ENCODE results near the gene ASXL3. TPM values are rescaled to one million over a fixed set of nuclear protein-coding genes. Genes with fewer than 3 reads are reported as not detected.

Gene ASXL3
- not detected for polyA plus RNA-seq (2012; ENCODE audit: insufficient read length, low read depth)

DNA sequence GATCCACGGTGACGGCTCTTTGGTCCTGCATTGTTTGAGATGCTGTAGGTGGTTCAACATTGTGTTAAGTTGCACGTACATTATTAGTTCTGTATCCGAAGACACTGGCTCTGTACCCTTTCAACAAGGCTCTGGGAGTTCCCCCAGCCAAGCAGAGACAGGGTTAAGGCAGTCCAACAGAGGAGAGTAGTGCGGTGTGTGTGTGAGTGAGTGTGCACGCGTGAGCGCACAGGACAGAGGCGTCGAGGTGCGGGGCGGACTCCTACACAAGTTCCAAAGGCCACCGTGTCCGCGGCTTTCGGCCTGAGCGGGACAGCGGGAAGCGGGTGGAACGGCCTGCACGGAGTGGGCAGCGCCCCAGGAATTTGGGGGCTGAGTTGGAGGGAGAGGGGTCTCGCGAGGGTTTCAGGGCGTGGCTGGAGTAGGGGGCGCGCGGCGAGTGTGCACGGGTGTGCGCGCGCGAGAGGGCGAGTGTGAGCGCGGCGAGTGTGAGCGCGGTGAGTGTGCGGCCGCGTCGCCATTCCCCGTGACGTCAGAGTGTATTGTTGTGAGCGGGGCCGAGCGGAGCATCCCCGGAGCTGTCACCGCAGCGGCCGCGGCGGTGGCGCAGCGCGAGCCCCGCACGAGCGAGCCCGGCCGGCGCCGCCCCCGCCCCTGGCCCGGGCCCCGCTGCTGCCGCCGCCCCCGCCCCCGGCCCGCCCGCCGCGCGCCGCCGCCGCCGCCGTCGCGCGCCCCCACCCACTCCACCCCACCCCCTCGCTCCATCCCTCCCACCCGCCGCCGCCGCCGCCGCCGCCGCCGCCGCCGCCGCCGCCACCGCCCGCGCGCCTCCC, at the start of gene ASXL3:
Gene ASXL3, plus strand, starts transcription at position 535 of the 833 bp plus-strand sequence. CDS start 413 bp downstream, outside the sequence.
- no peak for TF ChIP-seq TAF1 (IDR thresholded peaks at IDR 0.05; ENCODE audit: borderline replicate concordance, insufficient read depth, low read length)
- no peak for TF ChIP-seq POLR2AphosphoS5 (IDR thresholded peaks at IDR 0.05; ENCODE audit: low read depth, low read length)
- no peak for TF ChIP-seq FOXP2 (optimal IDR thresholded peaks at IDR 0.05; ENCODE audit: borderline replicate concordance, extremely low read depth, extremely low read length, insufficient read depth)
- TF ChIP-seq SIN3A (IDR thresholded peaks at IDR 0.05; ENCODE audit: borderline replicate concordance, insufficient read depth, low read length): no peak
- TF ChIP-seq, protein P1, sequence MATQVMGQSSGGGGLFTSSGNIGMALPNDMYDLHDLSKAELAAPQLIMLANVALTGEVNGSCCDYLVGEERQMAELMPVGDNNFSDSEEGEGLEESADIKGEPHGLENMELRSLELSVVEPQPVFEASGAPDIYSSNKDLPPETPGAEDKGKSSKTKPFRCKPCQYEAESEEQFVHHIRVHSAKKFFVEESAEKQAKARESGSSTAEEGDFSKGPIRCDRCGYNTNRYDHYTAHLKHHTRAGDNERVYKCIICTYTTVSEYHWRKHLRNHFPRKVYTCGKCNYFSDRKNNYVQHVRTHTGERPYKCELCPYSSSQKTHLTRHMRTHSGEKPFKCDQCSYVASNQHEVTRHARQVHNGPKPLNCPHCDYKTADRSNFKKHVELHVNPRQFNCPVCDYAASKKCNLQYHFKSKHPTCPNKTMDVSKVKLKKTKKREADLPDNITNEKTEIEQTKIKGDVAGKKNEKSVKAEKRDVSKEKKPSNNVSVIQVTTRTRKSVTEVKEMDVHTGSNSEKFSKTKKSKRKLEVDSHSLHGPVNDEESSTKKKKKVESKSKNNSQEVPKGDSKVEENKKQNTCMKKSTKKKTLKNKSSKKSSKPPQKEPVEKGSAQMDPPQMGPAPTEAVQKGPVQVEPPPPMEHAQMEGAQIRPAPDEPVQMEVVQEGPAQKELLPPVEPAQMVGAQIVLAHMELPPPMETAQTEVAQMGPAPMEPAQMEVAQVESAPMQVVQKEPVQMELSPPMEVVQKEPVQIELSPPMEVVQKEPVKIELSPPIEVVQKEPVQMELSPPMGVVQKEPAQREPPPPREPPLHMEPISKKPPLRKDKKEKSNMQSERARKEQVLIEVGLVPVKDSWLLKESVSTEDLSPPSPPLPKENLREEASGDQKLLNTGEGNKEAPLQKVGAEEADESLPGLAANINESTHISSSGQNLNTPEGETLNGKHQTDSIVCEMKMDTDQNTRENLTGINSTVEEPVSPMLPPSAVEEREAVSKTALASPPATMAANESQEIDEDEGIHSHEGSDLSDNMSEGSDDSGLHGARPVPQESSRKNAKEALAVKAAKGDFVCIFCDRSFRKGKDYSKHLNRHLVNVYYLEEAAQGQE (IDR thresholded peaks at IDR 0.05; ENCODE audit: insufficient read depth in 1 of 2, low read depth in 2 of 2, low read length in 2 of 2): no peak

DNA sequence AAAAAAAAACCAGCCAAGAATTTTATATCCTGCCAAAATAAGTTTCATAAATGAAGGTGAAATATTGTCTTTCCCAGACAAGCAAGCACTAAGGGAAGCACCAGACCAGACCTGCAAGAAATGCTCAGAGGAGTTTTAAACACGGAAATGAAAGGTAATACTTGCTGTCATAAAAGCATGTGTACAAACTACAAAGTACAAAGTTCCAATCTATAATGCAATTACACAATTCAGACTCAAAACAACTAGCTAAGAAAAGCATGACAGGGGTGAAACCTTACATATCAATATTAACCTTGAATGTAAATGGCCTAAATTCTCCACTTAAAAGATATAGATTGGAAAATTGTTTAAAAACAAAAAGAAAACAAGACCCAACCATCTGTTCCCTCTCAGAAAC, 45.0 kb upstream of the ASXL3 start:
- TF ChIP-seq, protein P1 (IDR thresholded peaks at IDR 0.05; ENCODE audit: insufficient read depth in 1 of 2, low read depth in 2 of 2, low read length in 2 of 2): no peak
- TF ChIP-seq FOXP2 (optimal IDR thresholded peaks at IDR 0.05; ENCODE audit: borderline replicate concordance, extremely low read depth, extremely low read length, insufficient read depth) (no peak), SIN3A (IDR thresholded peaks at IDR 0.05; ENCODE audit: borderline replicate concordance, insufficient read depth, low read length) (no peak), POLR2AphosphoS5 (IDR thresholded peaks at IDR 0.05; ENCODE audit: low read depth, low read length) (no peak), TAF1 (IDR thresholded peaks at IDR 0.05; ENCODE audit: borderline replicate concordance, insufficient read depth, low read length) (no peak)

DNA sequence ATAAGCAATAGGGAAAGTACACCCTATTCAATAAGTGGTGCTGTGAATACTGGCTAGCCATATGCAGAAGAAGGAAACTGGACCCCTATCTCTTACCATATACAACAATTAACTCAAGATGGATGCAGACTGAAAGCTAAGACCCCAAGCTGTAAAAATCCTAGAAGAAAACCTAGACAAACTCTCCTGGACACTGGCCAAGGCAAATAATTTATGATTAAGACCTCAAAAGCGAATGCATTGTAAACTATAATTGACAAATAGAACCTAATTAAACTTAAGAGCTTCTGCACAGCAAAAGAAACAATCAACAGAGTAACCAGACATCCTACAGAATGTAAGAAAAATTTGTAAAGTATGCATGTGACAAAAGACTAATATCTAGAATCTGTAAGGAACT, 41.1 kb upstream of the ASXL3 start:
- TF ChIP-seq POLR2AphosphoS5 (IDR thresholded peaks at IDR 0.05; ENCODE audit: low read depth, low read length): no peak
- no peak for TF ChIP-seq TAF1 (IDR thresholded peaks at IDR 0.05; ENCODE audit: borderline replicate concordance, insufficient read depth, low read length)
- no peak for TF ChIP-seq FOXP2 (optimal IDR thresholded peaks at IDR 0.05; ENCODE audit: borderline replicate concordance, extremely low read depth, extremely low read length, insufficient read depth)
- no peak for TF ChIP-seq SIN3A (IDR thresholded peaks at IDR 0.05; ENCODE audit: borderline replicate concordance, insufficient read depth, low read length)
- TF ChIP-seq, protein P1 (IDR thresholded peaks at IDR 0.05; ENCODE audit: insufficient read depth in 1 of 2, low read depth in 2 of 2, low read length in 2 of 2): no peak

DNA sequence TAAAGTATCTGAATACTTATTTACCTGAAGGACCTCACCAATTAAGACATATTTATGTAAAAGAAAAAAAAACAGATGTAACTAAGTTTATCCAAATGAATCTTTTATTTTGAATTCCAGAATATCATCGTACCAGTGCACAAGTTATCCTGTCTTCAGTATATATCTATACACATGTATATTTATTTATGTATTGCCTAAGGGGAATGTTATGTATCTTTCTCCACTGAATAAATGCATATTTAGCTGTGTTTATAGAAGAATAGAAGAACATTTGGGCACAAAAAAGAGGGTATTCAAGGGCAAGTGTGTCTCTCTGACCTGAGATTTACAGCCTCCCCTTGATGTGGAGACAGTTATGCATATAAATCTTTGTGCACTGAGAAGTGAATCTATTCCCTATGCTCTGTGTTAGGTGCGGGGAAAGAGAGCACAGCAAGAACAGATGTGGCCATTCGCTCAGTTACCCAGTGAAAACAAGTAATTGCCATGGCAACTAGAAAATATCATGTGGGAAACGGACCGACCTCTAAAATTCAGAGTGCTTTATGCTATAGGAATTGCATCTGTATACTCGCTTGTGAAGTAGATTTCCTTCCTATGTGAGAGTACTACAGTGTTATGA, 39.5 kb upstream of the ASXL3 start:
- TF ChIP-seq, protein P1 (IDR thresholded peaks at IDR 0.05; ENCODE audit: insufficient read depth in 1 of 2, low read depth in 2 of 2, low read length in 2 of 2): no peak
- no peak for TF ChIP-seq FOXP2 (optimal IDR thresholded peaks at IDR 0.05; ENCODE audit: borderline replicate concordance, extremely low read depth, extremely low read length, insufficient read depth)
- no peak for TF ChIP-seq SIN3A (IDR thresholded peaks at IDR 0.05; ENCODE audit: borderline replicate concordance, insufficient read depth, low read length)

All from PFSK-1 (cell line).